ENCODE data around the gene TBC1D22A. TPM values are rescaled to one million over a fixed set of nuclear protein-coding genes. Genes with fewer than 3 reads are reported as not detected.
"Not testable (repeated sequence)": the region's sequence is repeated elsewhere in the genome, so short reads cannot be mapped to it uniquely, and the experiment has no call there.

The TBC1D22A gene
- total RNA-seq, 2 donors from 2014 or later, result 52.4 to 108 TPM

GRCh38 chr22:47130883-47131631, 368.6 kb downstream of the TBC1D22A start:
- peaks cover 11% of the 10 kb centered on the region for H3K4me1 Mint-ChIP-seq
- no peak for ATAC-seq (replicated peaks)
- no peaks in the 10 kb centered on the region for H3K9me3 Mint-ChIP-seq
- no peak overlapping the region for H3K4me3 Mint-ChIP-seq
- no peaks in the 10 kb centered on the region for H3K27me3 Mint-ChIP-seq
- H3K27ac Mint-ChIP-seq, result no peak overlapping the region
- peaks cover 23% of the 10 kb centered on the region for H3K36me3 Mint-ChIP-seq (ENCODE audit: low read depth)

DNA sequence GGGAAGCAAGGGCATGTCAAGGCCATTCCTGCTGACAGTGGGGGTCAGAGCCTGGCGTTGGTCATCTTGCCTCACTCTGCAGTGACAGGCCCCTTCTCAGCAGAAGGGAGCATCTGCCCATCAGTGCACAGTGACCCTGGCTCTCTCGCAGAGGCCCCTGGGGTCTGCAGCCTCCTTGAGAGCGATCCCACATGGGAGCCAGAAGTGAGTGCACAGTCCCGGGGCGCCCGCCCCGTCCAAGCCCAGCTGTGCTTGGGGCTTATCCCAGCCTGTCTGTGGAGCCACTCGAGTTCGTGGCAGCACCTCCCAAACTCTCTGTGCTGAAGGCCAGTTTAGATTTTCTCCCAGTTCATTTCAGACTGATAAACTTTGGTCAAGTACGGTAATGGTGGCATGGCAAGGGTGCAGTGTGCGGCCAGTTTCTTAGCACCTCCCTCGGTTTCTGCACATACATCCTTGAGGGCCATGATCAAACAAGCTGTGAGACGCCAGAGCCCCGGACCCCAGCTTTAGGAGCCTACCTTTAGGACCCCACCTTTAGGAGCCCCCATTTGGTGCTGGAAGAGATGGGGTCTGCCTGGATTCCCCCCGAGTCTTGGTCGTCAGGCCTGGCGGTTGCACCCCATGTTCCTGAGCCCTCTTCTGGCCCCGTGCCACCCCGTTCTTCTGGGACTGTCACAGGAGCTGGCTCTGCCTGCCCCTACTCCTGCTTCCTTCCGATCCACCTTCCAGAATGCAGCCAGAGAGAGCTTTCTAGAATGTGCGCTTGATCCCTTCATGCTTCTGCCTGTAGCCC, 369.4 kb downstream of the TBC1D22A start:
- no peak overlapping the region for H3K27ac Mint-ChIP-seq
- no peak for ATAC-seq (replicated peaks)
- H3K4me1 Mint-ChIP-seq, result peaks cover 7% of the 10 kb centered on the region
- no peak overlapping the region for H3K4me3 Mint-ChIP-seq
- H3K27me3 Mint-ChIP-seq, result no peaks in the 10 kb centered on the region
- H3K36me3 Mint-ChIP-seq (ENCODE audit: low read depth), result peaks cover 26% of the 10 kb centered on the region
- H3K9me3 Mint-ChIP-seq, result no peaks in the 10 kb centered on the region

GRCh38 chr22:47132428-47132825, 370.0 kb downstream of the TBC1D22A start:
- H3K36me3 Mint-ChIP-seq (ENCODE audit: low read depth), result peaks cover 29% of the 10 kb centered on the region
- H3K9me3 Mint-ChIP-seq, result no peaks in the 10 kb centered on the region
- H3K4me1 Mint-ChIP-seq, result peaks cover 6% of the 10 kb centered on the region
- no peak overlapping the region for H3K4me3 Mint-ChIP-seq
- no peak for ATAC-seq (replicated peaks)
- H3K27ac Mint-ChIP-seq, result no peak overlapping the region
- no peaks in the 10 kb centered on the region for H3K27me3 Mint-ChIP-seq

GRCh38 chr22:47133061-47133969, 370.9 kb downstream of the TBC1D22A start:
- Mint-ChIP-seq H3K4me1 (peaks cover 6% of the 10 kb centered on the region), H3K4me3 (no peak overlapping the region), H3K27ac (no peak overlapping the region), H3K9me3 (no peaks in the 10 kb centered on the region), H3K27me3 (no peaks in the 10 kb centered on the region), H3K36me3 (ENCODE audit: low read depth) (peaks cover 28% of the 10 kb centered on the region)
- ATAC-seq (replicated peaks), result no peak

GRCh38 chr22:47134222-47134621, 371.8 kb downstream of the TBC1D22A start:
- Mint-ChIP-seq H3K27me3 (no peaks in the 10 kb centered on the region), H3K27ac (no peak overlapping the region), H3K36me3 (ENCODE audit: low read depth) (peaks cover 19% of the 10 kb centered on the region), H3K4me1 (peaks cover 6% of the 10 kb centered on the region), H3K4me3 (no peak overlapping the region), H3K9me3 (no peaks in the 10 kb centered on the region)
- no peak for ATAC-seq (replicated peaks)

GRCh38 chr22:47135338-47135737, 372.9 kb downstream of the TBC1D22A start:
- peaks cover 12% of the 10 kb centered on the region for H3K36me3 Mint-ChIP-seq (ENCODE audit: low read depth)
- H3K27ac Mint-ChIP-seq, result no peak overlapping the region
- H3K4me1 Mint-ChIP-seq, result peaks cover 4% of the 10 kb centered on the region
- no peaks in the 10 kb centered on the region for H3K9me3 Mint-ChIP-seq
- no peak overlapping the region for H3K4me3 Mint-ChIP-seq
- no peak for ATAC-seq (replicated peaks)
- no peaks in the 10 kb centered on the region for H3K27me3 Mint-ChIP-seq

DNA sequence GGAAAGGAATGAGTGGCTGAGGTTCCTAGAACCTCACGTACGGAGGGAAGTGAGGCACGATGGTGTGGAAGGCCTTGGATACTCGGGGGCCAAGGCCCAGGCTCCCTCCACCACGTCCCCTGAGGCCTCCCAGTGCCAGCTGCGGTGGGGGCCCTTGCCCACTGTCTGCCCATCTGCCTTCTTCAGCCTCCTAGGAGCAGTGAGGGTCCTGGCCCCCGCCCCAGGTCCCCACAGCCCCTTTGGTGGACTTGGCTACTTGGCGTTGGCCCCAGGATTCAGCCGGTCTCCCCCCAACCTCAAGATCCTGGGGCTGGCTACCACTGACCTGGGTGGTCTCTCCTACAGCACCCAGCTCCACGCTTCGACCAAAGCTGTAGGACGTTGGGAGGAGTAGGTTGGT, 373.6 kb downstream of the TBC1D22A start:
- no peaks in the 10 kb centered on the region for H3K27me3 Mint-ChIP-seq
- no peak overlapping the region for H3K4me3 Mint-ChIP-seq
- no peak overlapping the region for H3K27ac Mint-ChIP-seq
- no peak for ATAC-seq (replicated peaks)
- H3K36me3 Mint-ChIP-seq (ENCODE audit: low read depth), result peaks cover 6% of the 10 kb centered on the region
- H3K9me3 Mint-ChIP-seq, result no peaks in the 10 kb centered on the region
- H3K4me1 Mint-ChIP-seq, result no peaks in the 10 kb centered on the region

DNA sequence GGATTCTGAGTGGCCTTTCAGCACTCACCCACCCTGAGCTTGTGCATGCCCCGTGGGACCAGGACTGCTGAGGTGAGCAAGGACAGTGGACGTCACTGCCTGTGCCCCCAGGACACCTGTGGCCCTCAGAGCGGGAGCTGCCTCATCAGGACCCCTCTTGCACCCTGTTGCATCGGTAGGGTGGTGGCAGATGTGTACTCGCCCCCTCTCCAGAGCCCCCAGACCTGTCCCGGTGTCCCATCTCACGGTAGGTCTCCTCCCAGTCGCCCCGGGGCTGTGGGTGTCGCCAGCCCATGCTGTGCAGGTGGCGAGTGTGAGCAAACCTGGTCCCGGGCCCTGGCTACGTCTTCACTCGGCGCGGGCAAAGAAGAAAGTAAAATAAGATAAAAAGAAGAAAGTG, 374.2 kb downstream of the TBC1D22A start:
- H3K4me1 Mint-ChIP-seq, result no peaks in the 10 kb centered on the region
- no peak overlapping the region for H3K4me3 Mint-ChIP-seq
- H3K9me3 Mint-ChIP-seq, result no peaks in the 10 kb centered on the region
- peaks cover 6% of the 10 kb centered on the region for H3K36me3 Mint-ChIP-seq (ENCODE audit: low read depth)
- no peak overlapping the region for H3K27ac Mint-ChIP-seq
- ATAC-seq (replicated peaks), result no peak
- H3K27me3 Mint-ChIP-seq, result no peaks in the 10 kb centered on the region

- ATAC-seq (replicated peaks), result no peak
- Mint-ChIP-seq H3K4me3 (no peak overlapping the region), H3K4me1 (no peaks in the 10 kb centered on the region), H3K27ac (no peak overlapping the region), H3K27me3 (no peaks in the 10 kb centered on the region), H3K9me3 (no peaks in the 10 kb centered on the region), H3K36me3 (ENCODE audit: low read depth) (peaks cover 6% of the 10 kb centered on the region)
Observed at GRCh38 chr22:47139013-47139789, 376.8 kb downstream of the TBC1D22A start.

- no peaks in the 10 kb centered on the region for H3K9me3 Mint-ChIP-seq
- H3K4me3 Mint-ChIP-seq, result no peak overlapping the region
- ATAC-seq (replicated peaks), result no peak
- no peak overlapping the region for H3K27ac Mint-ChIP-seq
- H3K36me3 Mint-ChIP-seq (ENCODE audit: low read depth), result peaks cover 6% of the 10 kb centered on the region
- no peaks in the 10 kb centered on the region for H3K4me1 Mint-ChIP-seq
- H3K27me3 Mint-ChIP-seq, result no peaks in the 10 kb centered on the region
Observed at GRCh38 chr22:47139790-47140119, 377.3 kb downstream of the TBC1D22A start.

- not testable (repeated sequence) for H3K27me3 Mint-ChIP-seq; H3K4me3 Mint-ChIP-seq; H3K27ac Mint-ChIP-seq; H3K9me3 Mint-ChIP-seq; ATAC-seq (replicated peaks); H3K4me1 Mint-ChIP-seq
- H3K36me3 Mint-ChIP-seq (ENCODE audit: low read depth), result peaks cover 15% of the 10 kb centered on the region
Observed at GRCh38 chr22:47140975-47141374, 378.5 kb downstream of the TBC1D22A start.

- Mint-ChIP-seq H3K27me3 (no peaks in the 10 kb centered on the region), H3K27ac (no peak overlapping the region), H3K4me3 (no peak overlapping the region), H3K9me3 (no peaks in the 10 kb centered on the region), H3K36me3 (ENCODE audit: low read depth) (peaks cover 11% of the 10 kb centered on the region), H3K4me1 (no peaks in the 10 kb centered on the region)
- no peak for ATAC-seq (replicated peaks)
Observed at GRCh38 chr22:47142427-47143046, 380.1 kb downstream of the TBC1D22A start.

- Mint-ChIP-seq H3K27ac (no peak overlapping the region), H3K9me3 (no peaks in the 10 kb centered on the region), H3K36me3 (ENCODE audit: low read depth) (peaks cover 11% of the 10 kb centered on the region), H3K4me1 (no peaks in the 10 kb centered on the region), H3K4me3 (no peak overlapping the region), H3K27me3 (no peaks in the 10 kb centered on the region)
- no peak for ATAC-seq (replicated peaks)
Observed at GRCh38 chr22:47143249-47143938, 380.9 kb downstream of the TBC1D22A start.
